ENCODE data around the gene PTPRU. TPM values are rescaled to one million over a fixed set of nuclear protein-coding genes. Genes with fewer than 3 reads are reported as not detected.

The PTPRU gene
- total RNA-seq, 2 donors from 2014 or later: 24.1 to 40.2 TPM

- Histone ChIP-seq H3K4me3 (no peak overlapping the region), H3K4me1 (peaks cover 16% of the 10 kb centered on the region), H3K27ac (peak overlapping the region in 2 of 4 donors; percentile 35 to 61), H3K9me3 (no peaks in the 10 kb centered on the region), H3K27me3 (no peaks in the 10 kb centered on the region), H3K36me3 (replicated peaks in 1 of 2; ENCODE audit: insufficient read depth in 1 of 2, low read depth in 2 of 2) (peaks cover 0 to 2% of the 10 kb centered on the region in 2 donors)
- ATAC-seq (peak; percentile 87), DNase-seq (peak; percentile 58 to 78 (median 68))
- TF ChIP-seq POLR2A (IDR thresholded peaks at IDR 0.05) (no peak), CTCF (IDR thresholded peaks at IDR 0.05) (no peak)
- intact Hi-C loops (cut with DNase I): no loop called here
- WGBS, 2 donors: 35 to 45% methylated on average over 7 of the region's 7 CpGs
Observed at GRCh38 chr1:29271724-29272123, 35.4 kb downstream of the PTPRU start.

GRCh38 chr1:29272147-29272907 is 36.0 kb downstream of the PTPRU start:
- peak overlapping the region in 2 of 4 donors; percentile 35 to 61 for H3K27ac ChIP-seq
- H3K36me3 ChIP-seq (replicated peaks in 1 of 2; ENCODE audit: insufficient read depth in 1 of 2, low read depth in 2 of 2): peaks cover 0 to 2% of the 10 kb centered on the region in 2 donors
- H3K4me3 ChIP-seq: no peak overlapping the region
- DNase-seq: no peak
- TF ChIP-seq CTCF (IDR thresholded peaks at IDR 0.05) (no peak), POLR2A (IDR thresholded peaks at IDR 0.05) (no peak)
- no peaks in the 10 kb centered on the region for H3K9me3 ChIP-seq
- H3K27me3 ChIP-seq: no peaks in the 10 kb centered on the region
- peaks cover 16% of the 10 kb centered on the region for H3K4me1 ChIP-seq
- peak; percentile 27 for ATAC-seq
- intact Hi-C loops (cut with DNase I): no loop called here
- WGBS, 2 donors: 78 to 88% methylated on average over 5 to 6 of the region's 6 CpGs

- DNase-seq (no peak), ATAC-seq (no peak)
- no peaks in the 10 kb centered on the region for H3K27me3 ChIP-seq
- H3K4me3 ChIP-seq: no peak overlapping the region
- no peak for TF ChIP-seq POLR2A (IDR thresholded peaks at IDR 0.05)
- TF ChIP-seq CTCF (IDR thresholded peaks at IDR 0.05): no peak
- no peaks in the 10 kb centered on the region for H3K9me3 ChIP-seq
- peaks cover 16% of the 10 kb centered on the region for H3K4me1 ChIP-seq
- H3K36me3 ChIP-seq (replicated peaks in 1 of 2; ENCODE audit: insufficient read depth in 1 of 2, low read depth in 2 of 2): peaks cover 0 to 2% of the 10 kb centered on the region in 2 donors
- no peak overlapping the region for H3K27ac ChIP-seq
- intact Hi-C loops (cut with DNase I): no loop called here
- WGBS, 2 donors: 91 to 92% methylated on average over 14 of the region's 14 CpGs
Observed at GRCh38 chr1:29275435-29275834, 39.1 kb downstream of the PTPRU start.

- Histone ChIP-seq H3K36me3 (replicated peaks in 1 of 2; ENCODE audit: insufficient read depth in 1 of 2, low read depth in 2 of 2) (peaks cover 0 to 2% of the 10 kb centered on the region in 2 donors), H3K27ac (no peak overlapping the region), H3K4me3 (no peak overlapping the region), H3K4me1 (no peaks in the 10 kb centered on the region), H3K9me3 (no peaks in the 10 kb centered on the region), H3K27me3 (no peaks in the 10 kb centered on the region)
- DNase-seq: no peak
- no peak for TF ChIP-seq POLR2A (IDR thresholded peaks at IDR 0.05)
- no peak for TF ChIP-seq CTCF (IDR thresholded peaks at IDR 0.05)
- ATAC-seq: no peak
- WGBS, 2 donors: 44 to 88% methylated on average over 3 of the region's 3 CpGs
- intact Hi-C loops (cut with DNase I): no loop called here
Observed at GRCh38 chr1:29278124-29278523, 41.8 kb downstream of the PTPRU start.

- DNase-seq (no peak), ATAC-seq (no peak)
- Histone ChIP-seq H3K4me1 (no peaks in the 10 kb centered on the region), H3K27ac (no peak overlapping the region), H3K27me3 (no peaks in the 10 kb centered on the region), H3K4me3 (no peak overlapping the region), H3K36me3 (replicated peaks in 1 of 2; ENCODE audit: insufficient read depth in 1 of 2, low read depth in 2 of 2) (peaks cover 0 to 2% of the 10 kb centered on the region in 2 donors), H3K9me3 (no peaks in the 10 kb centered on the region)
- 92 to 93% methylated on average over 7 to 13 of the region's 13 CpGs for WGBS, 2 donors
- intact Hi-C loops (cut with DNase I): no loop called here
- TF ChIP-seq POLR2A (IDR thresholded peaks at IDR 0.05): no peak
- TF ChIP-seq CTCF (IDR thresholded peaks at IDR 0.05): no peak
Observed at GRCh38 chr1:29279406-29279805, 43.1 kb downstream of the PTPRU start.
